IPS-NIHi7 (cell line): Measurements from ENCODE around the gene DNAI7.

ENCODE experiments used
- DNase-seq: peaks from one replicate; pipeline ENCODE4 v3.0.0; 2012; ENCODE audit warnings: mixed read lengths; ENCODE audit errors: extremely low spot score

Gene DNAI7

DNA sequence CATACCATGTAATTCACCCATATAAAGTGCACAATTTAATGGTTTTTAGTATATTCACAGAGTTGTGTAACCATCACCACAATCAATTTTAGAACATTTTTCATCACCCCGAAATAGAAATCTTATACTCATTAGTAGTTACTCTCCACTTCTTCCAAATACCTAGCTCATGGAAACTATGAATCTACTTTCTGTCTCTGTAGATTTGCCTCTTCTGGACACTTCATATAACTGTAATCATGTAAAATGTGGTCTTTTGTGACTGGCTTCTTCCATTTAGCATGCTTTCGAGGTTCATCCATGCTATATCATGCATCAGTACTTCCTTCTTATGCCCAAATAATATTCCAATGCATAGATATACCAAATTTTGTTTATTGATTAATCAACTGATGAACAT is 10.8 kb downstream of the DNAI7 start:
- no peak for DNase-seq

DNA sequence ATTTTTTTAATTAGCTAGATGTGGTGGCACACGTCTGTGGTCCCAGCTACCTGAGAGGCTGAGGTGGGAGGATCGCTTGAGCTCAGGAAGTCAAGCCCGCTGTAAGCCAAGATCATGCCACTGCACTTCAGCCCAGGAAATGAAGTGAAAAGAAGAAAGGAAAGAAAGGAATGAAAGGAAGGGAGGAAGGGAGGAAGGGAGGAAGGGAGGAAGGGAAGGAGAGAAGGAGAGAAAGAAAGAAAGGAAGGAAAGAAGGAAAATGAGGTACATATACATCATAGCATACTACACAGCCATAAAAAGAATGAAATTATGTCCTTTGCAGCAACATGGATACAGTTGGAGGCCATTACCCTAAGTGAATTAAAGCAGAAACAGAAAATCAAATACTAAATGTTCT is 12.2 kb downstream of the DNAI7 start:
- DNase-seq = no peak

- no peak for DNase-seq
Observed at GRCh38 chr12:25162866-25163265, 32.1 kb downstream of the DNAI7 start.

DNA sequence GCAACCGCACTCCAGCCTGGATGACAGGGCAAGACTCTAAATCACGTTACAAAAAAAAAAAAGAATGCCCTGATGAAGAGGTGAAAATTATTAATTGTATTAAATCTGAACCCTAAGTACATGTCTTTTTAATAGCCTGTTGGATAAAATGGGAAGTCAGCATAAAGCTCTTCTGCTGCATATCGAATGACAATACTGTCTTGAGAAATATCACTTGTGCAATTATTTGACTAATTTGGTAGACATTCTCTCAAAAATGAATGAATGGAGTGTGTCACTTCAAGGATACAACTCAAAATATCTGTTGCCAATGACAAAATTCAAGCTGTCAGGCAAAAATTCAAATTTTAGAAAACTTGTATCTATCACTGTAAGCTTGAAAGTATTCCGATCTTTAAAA is 38.9 kb downstream of the DNAI7 start:
- DNase-seq = no peak

GRCh38 chr12:25155022-25155576 is 39.9 kb downstream of the DNAI7 start:
- DNase-seq = peak; percentile 21

DNA sequence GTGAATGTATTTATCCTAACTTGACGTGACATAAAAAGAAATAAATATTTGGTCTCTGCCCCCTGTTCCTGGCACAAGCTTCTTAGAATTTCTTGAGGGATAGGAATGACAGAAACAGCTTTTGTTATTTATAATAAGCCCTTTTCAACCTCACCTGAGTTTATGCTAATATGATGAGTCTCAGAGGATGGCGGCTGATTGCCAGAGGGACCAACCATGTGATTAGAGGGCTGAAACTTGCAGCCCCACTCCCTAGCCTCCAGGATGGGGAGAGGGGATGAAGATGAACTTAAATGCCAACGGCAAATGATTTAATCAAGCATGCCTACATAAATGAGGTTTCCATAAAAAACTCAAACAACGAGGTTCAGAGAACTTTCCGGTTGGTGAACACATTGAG is 42.9 kb downstream of the DNAI7 start:
- peak; percentile 16 for DNase-seq

DNA sequence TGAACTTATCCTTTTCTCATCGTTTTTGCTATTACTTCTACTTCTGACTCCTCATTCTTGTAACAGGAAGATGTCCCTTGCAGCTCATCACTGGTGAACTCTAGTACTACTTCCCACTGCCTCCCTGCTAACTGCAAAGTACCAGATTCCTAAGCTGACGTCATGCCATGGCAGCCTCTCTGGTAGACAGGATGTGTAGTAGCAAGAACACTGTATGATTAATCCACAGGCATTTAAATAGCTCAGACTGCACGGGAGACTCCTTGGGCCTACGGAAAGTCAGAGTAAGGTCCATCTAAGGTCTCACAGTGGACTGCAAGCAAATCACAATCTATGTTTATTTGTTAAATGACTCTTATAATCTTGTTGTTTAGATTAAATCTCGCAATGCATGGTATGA is 43.5 kb downstream of the DNAI7 start:
- DNase-seq = peak; percentile 21

- no peak for DNase-seq
Observed at GRCh38 chr12:25146686-25147085, 48.3 kb downstream of the DNAI7 start.

GRCh38 chr12:25135531-25136154 is 59.3 kb downstream of the DNAI7 start:
- peak; percentile 23 for DNase-seq

DNA sequence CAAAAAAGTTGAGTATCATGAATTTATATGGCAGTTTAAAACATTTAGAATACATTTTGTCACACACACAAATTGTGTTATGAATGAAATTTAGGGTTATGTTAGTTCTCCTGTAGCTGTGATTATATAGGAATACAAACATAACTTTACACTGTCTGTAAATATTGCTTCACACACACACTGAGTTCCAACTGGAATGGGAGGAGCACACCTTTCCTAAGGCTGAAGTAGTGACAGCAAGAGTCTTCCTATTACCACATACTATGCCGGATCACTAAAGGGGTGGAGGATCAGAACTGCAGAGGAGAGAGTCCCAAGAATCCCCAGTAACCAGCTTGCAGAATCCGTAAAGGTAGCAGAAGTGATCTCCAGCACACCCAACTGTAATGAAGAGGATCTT is 63.7 kb downstream of the DNAI7 start:
- DNase-seq = no peak

GRCh38 chr12:25130741-25131188 is 64.2 kb downstream of the DNAI7 start:
- peak; percentile 12 for DNase-seq

- no peak for DNase-seq
Observed at GRCh38 chr12:25126746-25127145, 68.2 kb downstream of the DNAI7 start.

- DNase-seq = no peak
Observed at GRCh38 chr12:25126101-25126500, 68.9 kb downstream of the DNAI7 start.

- DNase-seq = no peak
Observed at GRCh38 chr12:25124493-25124892, 70.5 kb downstream of the DNAI7 start.

DNA sequence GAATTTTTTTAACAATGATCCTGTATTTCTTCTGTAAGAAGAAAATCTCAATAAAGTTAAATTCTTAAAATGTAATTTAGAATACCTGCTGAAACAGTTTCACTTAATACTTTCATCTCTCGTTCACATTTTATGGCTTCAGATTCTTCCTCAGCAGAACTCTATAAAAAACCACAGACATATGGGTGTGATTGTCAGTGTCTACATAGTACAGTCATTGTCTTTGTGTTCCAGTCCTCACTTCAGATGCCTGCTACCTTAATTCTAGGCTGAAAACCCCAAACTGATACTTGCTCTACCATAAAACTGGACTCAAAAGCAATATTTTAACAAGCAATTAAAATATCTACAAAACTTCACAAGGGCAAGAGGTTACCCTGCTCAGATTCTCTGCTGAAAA is 71.8 kb downstream of the DNAI7 start:
- DNase-seq = no peak

- no peak for DNase-seq
Observed at GRCh38 chr12:25121916-25122315, 73.0 kb downstream of the DNAI7 start.

DNA sequence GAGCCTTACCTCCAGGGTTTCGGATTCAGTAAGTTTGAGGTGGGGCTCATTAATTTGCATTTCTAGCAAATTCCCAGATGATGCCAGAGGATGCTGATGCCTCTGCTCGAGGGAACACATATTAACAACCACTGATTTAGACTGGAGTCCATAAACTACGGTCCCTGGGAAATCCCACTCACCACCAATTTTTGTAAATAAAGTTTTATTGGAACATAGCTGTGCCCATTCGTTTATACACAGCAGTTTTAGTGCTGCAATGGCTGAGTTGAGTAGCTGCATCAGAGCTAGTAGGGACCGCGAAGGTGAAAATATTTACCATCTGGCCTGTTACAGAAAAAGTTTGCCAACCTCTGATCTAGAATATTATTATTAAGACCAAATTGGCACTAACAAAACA is 73.8 kb downstream of the DNAI7 start:
- DNase-seq = no peak

DNA sequence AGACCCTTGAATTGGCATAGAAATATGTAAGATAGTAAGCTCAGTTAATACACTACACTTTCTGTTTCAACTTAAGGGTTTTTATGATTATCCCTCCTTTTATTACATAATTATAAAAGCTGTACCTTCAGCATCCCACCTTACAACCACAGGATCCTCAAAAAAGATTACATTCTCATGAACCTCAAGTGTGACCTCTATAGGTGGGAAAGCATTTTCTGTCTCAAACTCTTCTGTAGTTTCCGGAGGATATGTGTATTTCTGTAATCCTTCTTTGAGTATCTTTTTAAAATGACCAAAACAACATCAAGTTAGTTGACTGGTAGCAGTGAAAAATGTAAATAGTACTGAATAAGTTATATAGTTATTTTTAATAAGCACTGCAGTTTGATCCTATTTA is 75.9 kb downstream of the DNAI7 start:
- no peak for DNase-seq

DNA sequence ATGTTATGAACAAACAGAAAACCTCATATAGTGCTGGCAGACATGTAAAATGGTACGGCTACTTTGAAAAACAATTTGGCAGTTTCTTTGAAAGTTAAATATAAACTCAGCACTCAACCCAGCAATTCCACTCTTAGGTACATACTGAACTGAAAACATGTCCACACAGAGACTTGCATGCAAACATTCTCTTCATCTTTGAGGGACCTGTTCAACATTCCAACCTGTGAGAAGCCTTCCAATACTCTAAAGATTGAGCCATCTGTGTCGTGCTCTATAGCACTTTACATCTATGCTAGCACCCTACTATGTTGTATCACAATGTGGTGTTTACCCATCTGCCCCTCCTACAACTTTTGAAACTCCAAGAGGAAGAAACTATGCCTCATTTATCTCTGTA is 79.3 kb downstream of the DNAI7 start:
- no peak for DNase-seq

- no peak for DNase-seq
Observed at GRCh38 chr12:25113651-25114050, 81.3 kb downstream of the DNAI7 start.

DNA sequence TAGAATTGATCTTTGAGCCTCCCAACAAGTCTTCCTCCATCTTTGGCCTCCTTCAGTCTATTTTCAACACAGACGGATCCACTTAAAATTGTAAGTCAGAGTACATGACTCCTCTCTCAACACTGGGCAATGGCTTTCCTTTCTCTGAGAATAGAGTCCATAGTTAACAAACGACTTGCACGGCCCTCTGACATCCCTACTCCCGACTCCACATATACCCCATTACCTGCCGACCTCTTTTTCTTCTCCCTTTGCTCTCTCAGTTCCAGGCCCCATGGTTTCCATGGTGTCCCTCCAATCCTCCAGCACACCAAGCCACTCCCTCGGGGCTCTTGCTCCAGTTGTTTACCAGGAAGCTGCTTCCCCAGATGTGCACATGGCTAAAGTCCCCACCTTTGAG is 84.7 kb downstream of the DNAI7 start:
- DNase-seq = no peak

GRCh38 chr12:25107920-25108319 is 87.0 kb downstream of the DNAI7 start:
- DNase-seq = no peak

DNA sequence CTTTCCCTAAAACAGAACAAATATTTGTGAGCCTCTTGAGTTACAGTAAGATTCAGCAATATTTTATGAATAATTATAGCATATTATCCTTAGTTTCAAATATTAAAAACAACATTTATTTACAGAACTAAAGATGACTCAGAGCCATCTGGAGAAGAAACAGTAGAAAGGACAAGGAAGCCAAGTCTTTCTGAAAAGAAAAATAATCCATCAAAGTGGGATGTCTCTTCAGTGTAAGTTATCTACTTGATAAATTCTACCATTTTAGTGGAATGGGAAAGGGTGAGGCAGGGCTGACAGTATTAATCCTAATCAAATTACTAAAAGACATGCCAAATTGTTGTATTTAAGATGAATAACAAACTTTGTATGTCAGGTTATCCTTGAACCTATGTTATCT is 88.1 kb downstream of the DNAI7 start:
- no peak for DNase-seq

- DNase-seq = peak; percentile 24
Observed at GRCh38 chr12:25102402-25102801, 92.6 kb downstream of the DNAI7 start.
